CD4-positive, alpha-beta T cell treated with Interleukin-4 for 4 hours (primary cell): ENCODE measurements around the gene NRXN3.

Experiments used
- DNase-seq: peaks from one replicate; pipeline ENCODE4 v3.0.0-alpha.2; 2020

The NRXN3 gene

DNA sequence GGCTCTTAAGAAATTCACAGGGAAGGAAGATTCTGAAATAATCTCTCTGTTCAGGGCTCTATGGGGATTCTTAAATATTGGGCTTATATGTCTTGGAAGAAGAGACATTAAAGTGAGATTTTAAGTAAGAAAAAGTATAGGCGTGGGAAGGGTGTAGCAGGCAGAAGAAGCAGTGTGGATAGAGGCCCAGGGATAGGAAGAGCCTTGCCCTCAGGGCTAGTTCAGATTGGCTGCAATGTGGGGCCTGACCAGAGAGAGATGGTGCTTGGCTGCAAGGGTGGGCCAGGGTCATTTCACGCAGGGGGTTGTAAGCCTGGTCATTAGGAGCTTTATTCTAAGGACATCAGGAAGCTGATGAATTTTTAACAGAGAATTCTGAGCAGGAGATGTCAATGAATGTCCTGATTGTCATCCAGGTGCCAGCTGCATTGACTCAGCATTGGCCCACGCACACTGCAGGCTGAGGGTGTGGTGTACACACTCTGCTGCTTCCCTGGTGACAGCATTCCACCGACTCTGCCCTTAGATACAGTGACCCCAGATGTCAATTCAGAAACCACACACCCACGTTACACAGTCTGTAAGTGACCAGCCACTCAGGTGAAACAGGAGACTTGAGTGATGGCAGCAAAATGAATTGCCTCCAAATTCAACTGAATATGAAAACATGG is 582.5 kb downstream of the NRXN3 start:
- DNase-seq: no peak

GRCh38 chr14:78754059-78754458 is 583.9 kb downstream of the NRXN3 start:
- no peak for DNase-seq

DNA sequence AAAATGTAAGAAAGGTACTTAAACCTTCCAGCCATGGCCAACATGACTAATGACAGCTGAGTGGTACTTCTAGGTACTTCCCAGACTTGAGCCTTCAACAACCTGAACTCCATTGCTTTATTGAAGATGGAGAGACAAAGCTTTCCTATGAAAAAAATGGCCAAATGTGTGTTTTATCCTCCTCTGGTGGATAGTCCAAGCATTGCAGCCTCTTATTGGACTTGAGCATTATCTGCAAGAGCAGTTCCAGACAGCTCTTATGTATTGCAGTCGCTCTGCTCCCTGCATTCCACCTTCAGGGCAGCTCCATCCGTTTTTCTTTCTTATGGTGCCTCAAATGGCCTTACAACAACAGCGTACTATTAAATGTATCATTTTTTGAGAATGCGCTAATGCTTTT is 588.2 kb downstream of the NRXN3 start:
- no peak for DNase-seq

DNA sequence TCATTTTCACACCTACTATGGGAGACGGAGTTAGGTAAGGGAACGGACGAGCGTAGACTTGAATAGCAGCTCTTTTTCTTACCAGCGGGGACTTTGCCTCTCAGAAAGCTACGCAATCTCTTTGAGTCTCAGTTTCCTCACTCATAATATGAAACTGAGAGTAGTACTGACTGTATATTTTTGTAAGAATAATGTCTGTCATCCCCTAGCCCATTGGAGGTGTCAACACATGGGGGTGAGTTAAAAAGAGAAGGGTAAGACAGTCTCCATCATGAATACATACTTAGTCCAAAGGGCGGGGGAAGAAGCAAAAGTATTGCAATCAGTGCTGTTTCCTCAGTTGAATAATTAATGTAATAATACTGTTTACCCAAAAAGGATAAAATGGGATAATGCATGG is 592.2 kb downstream of the NRXN3 start:
- DNase-seq: no peak

GRCh38 chr14:78763746-78764145 is 593.6 kb downstream of the NRXN3 start:
- DNase-seq: no peak

DNA sequence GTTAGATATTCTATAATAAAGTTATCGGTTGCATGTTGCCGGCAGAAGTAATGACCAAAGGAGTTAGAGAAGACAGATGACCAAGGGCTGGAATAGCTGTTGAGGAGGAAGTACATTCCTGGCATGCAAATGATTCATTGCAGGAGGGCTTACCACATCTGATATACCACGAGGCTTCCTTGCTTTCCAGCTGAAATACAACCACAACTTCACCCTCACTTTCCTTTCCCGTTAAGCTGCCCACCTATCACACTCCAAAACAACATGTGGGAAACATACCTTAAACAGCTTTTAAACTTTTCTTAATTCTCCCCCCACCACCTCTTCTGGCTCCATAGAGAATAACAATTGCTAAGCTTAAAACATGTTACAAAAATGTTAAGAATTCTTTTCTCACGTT is 594.1 kb downstream of the NRXN3 start:
- no peak for DNase-seq

DNA sequence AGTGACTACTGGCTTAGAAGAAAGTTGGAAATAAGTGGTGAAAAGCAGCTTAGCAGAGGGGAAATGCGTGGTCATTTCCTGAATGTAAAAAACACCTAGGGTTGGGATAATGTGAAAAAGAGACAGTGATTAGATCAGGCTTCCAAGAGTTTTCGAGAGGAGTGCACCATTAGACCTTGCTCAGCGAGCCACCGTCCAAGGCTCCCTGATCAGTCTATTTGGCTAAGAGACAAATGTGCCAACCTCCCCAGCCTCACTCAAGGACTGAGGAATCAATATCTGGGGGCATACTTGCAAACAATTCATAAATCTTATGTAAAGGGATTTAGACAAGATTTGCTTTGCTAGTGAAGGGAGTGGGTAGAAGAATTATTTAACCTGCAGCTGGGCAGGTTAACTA is 594.5 kb downstream of the NRXN3 start:
- no peak for DNase-seq

- DNase-seq: no peak
These were observed 597.3 kb downstream of the NRXN3 start for GRCh38 chr14:78767436-78767835.

DNA sequence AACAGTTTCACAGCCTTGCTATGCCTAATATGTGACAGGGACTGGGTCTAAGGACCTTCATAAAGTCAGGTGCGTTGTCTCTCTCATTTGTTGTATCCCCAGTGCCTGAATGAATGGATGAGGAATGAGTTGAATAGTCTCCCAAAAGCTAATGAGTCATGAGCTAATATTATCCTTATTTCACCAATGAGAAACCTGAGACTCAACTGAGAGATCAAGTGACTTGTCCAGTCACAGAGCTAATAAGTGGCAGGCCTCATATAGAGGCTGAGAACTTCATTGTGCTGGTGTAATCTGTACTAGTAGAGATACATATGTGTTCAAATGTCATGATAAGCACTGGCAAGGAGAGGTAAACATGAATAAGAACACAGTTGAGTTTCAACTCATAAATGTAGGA is 612.4 kb downstream of the NRXN3 start:
- no peak for DNase-seq

DNA sequence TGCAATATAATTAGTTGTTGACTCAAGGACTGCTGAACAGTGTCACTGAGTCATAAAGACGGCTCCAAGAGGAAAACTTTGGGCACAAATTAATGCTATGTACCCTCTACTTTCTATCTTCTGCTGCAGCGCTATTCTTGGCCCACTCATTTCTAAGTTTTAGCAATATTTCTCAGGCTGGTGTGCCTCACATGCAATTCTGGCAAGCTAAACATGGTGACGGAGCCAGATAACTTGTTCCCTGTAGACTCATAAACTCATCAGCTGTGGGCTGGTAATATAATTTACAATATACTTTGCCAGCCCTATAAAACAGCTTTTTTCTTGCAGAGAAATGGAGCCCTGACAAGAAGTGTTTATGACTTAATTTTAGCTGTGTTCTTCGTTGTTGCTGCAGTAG is 615.1 kb downstream of the NRXN3 start:
- DNase-seq: no peak

GRCh38 chr14:78788467-78789360 is 618.5 kb downstream of the NRXN3 start:
- no peak for DNase-seq

GRCh38 chr14:78790271-78790670 is 620.1 kb downstream of the NRXN3 start:
- no peak for DNase-seq

DNA sequence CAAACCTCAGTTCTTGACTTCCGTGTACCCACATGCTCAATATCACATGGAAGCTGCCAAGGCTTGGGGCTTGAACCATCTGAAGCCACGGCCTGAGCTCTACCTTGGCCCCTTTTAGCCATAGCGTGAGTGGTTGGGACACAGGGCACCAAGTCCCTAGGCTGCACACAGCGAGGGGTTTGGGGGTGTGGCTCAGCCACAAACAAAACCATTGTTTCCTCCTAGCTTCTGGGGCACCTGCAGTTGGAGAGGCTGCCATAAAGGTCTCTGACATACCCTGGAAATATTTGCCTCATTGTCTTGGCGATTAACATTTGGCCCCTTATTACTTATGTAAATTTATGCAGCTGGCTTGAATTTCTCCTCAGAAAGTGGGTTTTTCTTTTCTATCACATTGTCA is 628.6 kb downstream of the NRXN3 start:
- DNase-seq: no peak

- DNase-seq: no peak
These were observed 635.4 kb downstream of the NRXN3 start for GRCh38 chr14:78805570-78805969.

- DNase-seq: no peak
These were observed 652.9 kb downstream of the NRXN3 start for GRCh38 chr14:78823035-78823434.

DNA sequence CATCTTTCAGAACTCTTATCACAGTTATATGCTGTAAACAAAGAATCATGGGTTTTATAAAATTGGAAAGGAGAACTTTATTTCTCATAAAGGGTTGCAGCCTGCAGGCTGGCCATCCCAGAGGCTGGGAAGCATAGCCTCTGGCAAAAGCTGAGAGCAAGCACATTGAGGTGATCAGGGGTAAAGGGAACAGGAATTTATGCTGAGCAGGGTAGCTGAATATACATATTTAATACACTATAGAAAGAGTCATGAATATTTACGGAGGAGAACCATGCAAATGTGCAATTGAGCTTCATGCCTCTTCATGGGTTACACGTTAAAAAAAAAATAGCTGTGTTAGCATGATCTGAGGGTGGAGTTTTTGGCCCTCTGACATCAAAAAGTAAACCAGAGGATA is 653.3 kb downstream of the NRXN3 start:
- no peak for DNase-seq

DNA sequence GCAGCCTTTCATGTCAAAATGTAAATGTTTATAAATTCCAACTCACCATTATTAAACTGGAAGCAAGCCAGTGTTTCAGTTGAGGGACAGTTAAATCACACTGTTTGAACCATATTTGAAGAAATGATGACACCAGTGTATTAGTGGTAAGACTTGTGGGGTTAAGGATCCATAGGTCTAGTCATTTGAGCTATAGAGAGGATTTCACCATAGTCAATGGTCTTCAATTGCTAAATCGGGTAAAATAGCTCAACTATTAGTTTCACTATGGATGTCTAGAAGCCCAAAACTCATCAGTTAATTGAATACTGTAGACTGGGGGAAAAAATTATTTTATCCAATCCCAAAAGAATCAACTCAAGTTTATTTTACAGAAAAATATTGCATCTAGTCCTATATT is 659.1 kb downstream of the NRXN3 start:
- DNase-seq: no peak

DNA sequence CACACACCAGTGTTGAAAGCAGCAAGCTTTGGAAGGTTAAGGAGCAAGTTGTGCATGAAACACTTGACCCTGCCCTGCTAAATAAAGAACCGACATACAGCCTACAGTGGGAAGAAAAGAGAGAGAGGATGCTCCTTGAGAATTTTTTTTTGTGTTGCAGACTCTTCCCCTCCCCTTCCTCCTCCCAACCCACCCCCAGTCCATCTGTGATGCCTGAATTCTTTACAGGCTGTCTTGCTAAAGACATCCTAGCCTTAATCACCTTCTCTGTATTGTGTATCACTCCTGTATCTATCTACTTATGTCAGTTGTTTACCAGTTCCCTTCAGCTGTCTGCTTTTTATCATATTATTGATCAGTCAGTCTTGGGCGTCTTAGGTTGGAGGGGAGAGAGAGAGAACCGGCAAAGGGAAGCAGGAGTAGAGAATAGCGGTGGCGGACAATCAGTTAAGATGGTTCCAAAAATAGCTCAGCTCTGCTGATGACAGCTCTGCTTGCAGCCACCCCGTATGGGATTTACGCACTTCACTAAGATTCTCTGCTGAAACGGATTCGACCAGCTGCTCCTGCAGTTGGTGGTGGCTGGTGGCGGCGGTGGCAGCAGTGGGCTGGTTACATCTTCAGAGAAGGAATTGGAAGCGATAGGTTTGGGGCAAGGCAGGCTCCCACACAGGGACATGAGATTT is 664.7 kb downstream of the NRXN3 start:
- DNase-seq: no peak

DNA sequence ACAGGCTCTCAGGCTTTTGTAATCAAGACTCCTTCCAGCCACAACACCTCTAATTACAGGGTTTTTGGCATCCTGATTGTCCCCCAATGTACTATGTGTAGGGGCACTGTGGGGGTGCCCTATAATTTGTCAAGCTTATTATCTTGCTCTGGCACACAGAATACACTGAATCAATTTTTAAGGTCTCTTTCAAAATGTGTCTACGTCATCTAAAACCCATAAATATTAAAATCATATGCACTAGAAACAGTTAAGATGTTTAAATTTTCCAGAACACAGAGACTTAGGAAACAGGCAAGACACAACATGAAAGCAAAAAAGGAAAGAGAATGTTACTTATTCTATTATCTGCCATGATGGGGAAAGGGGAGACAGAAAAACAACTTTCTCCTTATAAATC is 665.7 kb downstream of the NRXN3 start:
- no peak for DNase-seq

- DNase-seq: no peak
These were observed 666.6 kb downstream of the NRXN3 start for GRCh38 chr14:78836777-78837176.

- DNase-seq: no peak
These were observed 668.8 kb downstream of the NRXN3 start for GRCh38 chr14:78838959-78839358.

DNA sequence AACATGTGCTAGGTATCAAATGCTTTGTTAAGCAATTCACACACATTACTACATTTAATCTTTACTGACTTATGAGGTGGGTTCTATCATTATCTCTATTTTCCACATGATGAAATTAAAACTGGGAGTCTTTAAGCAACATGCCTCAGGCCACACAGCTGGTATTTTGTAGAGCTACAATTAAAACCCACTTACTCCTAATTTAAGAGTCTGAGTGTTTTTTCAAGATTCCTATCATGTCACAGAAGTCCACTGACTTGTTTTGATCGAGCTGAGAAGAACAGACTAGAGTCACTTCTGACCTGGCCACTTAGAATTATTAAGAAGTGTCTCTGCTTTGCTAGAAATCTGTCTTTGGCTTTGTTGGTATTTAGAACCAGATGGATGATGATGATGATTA is 670.7 kb downstream of the NRXN3 start:
- no peak for DNase-seq

- DNase-seq: no peak
These were observed 677.6 kb downstream of the NRXN3 start for GRCh38 chr14:78847801-78848200.

GRCh38 chr14:78848234-78848820 is 678.2 kb downstream of the NRXN3 start:
- peak; percentile 3 for DNase-seq
